HCT116 (cell line): ENCODE data around the gene APOL6. TPM values are rescaled to one million over a fixed set of nuclear protein-coding genes. Genes with fewer than 3 reads are reported as not detected.
"Not testable (repeated sequence)": the region's sequence is repeated elsewhere in the genome, so short reads cannot be mapped to it uniquely, and the experiment has no call there.

Experiments
- ATAC-seq: fragments of 200-7000 bp; cut with Tn5 transposase; 2 replicates; pipeline ENCODE4 v1.9.1; 2020; ENCODE audit warnings: mild to moderate bottlenecking, moderate library complexity
- BruUV-seq: library from RNA; stranded (reverse); fragments of 400-500 nt; replicated peaks from 2 replicates; lab custom pipeline; 2021; lab: Mats Ljungman, UMichigan
- CTCF ChIA-PET: fragments of 300-600 bp; sonication (Branson Sonifier 250); formaldehyde crosslinking; loops from one replicate; lab custom pipeline; 2021; ENCODE audit warnings: antibody characterized with exemption; lab: Charles Lee
- POLR2A ChIA-PET: fragments of 300-600, 350-600 bp; sonication (Branson Sonifier 250); formaldehyde crosslinking; loops from one replicate; lab custom pipeline; 2021; ENCODE audit warnings: antibody characterized with exemption; lab: Charles Lee
- RAD21 ChIA-PET, 2 experiments: fragments of 300-600 bp; sonication (Branson Sonifier 250); formaldehyde crosslinking; loops; one replicate each; lab custom pipeline; 2023; ENCODE audit warnings: low total read pairs in 2 of 2; ENCODE audit not compliant: uncharacterized antibody in 2 of 2, unreplicated experiment in 2 of 2, low non-redundant PET in 1 of 2; lab: Charles Lee
- DNase-seq: peaks from one replicate; pipeline ENCODE4 v3.0.0-alpha.2; 2010; ENCODE audit warnings: low read depth, low spot score
- H2AFZ ChIP-seq: fragments of 200-600 bp; shearing (Covaris generic), sonication (generic); 2 replicates; pipeline ENCODE4 v1.6.1; 2017; ENCODE audit warnings: low read depth, mixed run types, mixed read lengths, antibody characterized with exemption, low read length; ENCODE audit not compliant: poor library complexity, severe bottlenecking
- H3K27ac ChIP-seq: 2 replicates; pipeline ENCODE4 v1.5.1; 2012; ENCODE audit warnings: low read depth, low read length
- H3K27me3 ChIP-seq: fragments of 200-600 bp; sonication (generic); 2 replicates; pipeline ENCODE4 v1.6.1; 2016; ENCODE audit warnings: mixed run types, low read length, mixed read lengths; ENCODE audit not compliant: insufficient read depth
- H3K36me3 ChIP-seq, 2 experiments: fragments of 200-500 bp in 1 of 2; fragments of 200-600 bp in 1 of 2; sonication (Bioruptor generic) in 1 of 2; sonication (generic) in 1 of 2; 2 replicates each; pipeline versions ENCODE4 v1.5.1 to v1.6.1; 2014 to 2016; ENCODE audit warnings: low read length in 2 of 2, inconsistent platforms in 1 of 2, mixed read lengths in 1 of 2, mixed run types in 1 of 2; ENCODE audit not compliant: insufficient read depth in 2 of 2, control insufficient read depth in 1 of 2
- H3K4me1 ChIP-seq, 2 experiments: fragments of 200-600 bp in 1 of 2; sonication (generic) in 1 of 2; 2 replicates each; pipeline versions ENCODE4 v1.5.1 to v1.6.1; 2012 to 2017; ENCODE audit warnings: low read length in 2 of 2, inconsistent platforms in 1 of 2, mild to moderate bottlenecking in 1 of 2, mixed read lengths in 1 of 2, mixed run types in 1 of 2, moderate library complexity in 1 of 2; ENCODE audit not compliant: insufficient read depth in 2 of 2, control insufficient read depth in 1 of 2
- H3K4me2 ChIP-seq: fragments of 200-600 bp; sonication (generic); 2 replicates; pipeline ENCODE4 v1.6.1; 2017; ENCODE audit warnings: mixed run types, low read length, mixed read lengths
- H3K4me3 ChIP-seq, 2 experiments: fragments of 200-600 bp in 1 of 2; sonication (generic) in 1 of 2; replicated peaks in 1 of 2; 2 replicates each; pipeline ENCODE4 v1.5.1; 2011 to 2016; ENCODE audit warnings: low read length in 2 of 2, control low read depth in 1 of 2, low read depth in 1 of 2, mild to moderate bottlenecking in 1 of 2, mixed read lengths in 1 of 2, mixed run types in 1 of 2
- H3K79me2 ChIP-seq: fragments of 200-600 bp; sonication (generic); 2 replicates; pipeline ENCODE4 v1.6.1; 2017; ENCODE audit warnings: mild to moderate bottlenecking, mixed run types, low read length, moderate library complexity, mixed read lengths; ENCODE audit not compliant: insufficient read depth
- H3K9ac ChIP-seq: fragments of 200-600 bp; sonication (generic); 2 replicates; pipeline ENCODE4 v1.6.1; 2016; ENCODE audit warnings: low read length, mixed read lengths
- H3K9me2 ChIP-seq: fragments of 200-600 bp; sonication (generic), shearing (Covaris generic); 2 replicates; pipeline ENCODE4 v1.6.1; 2017; ENCODE audit warnings: mixed run types, mild to moderate bottlenecking, moderate library complexity; ENCODE audit not compliant: insufficient read depth
- H3K9me3 ChIP-seq, 2 experiments: fragments of 200-500 bp in 1 of 2; fragments of 200-600 bp in 1 of 2; sonication (Bioruptor generic) in 1 of 2; sonication (generic) in 1 of 2; 2 replicates each; pipeline ENCODE4 v1.6.1; 2014 to 2017; ENCODE audit warnings: low read length in 2 of 2, mixed read lengths in 2 of 2, inconsistent platforms in 1 of 2, low read depth in 1 of 2, mild to moderate bottlenecking in 1 of 2, mixed run types in 1 of 2, moderate library complexity in 1 of 2; ENCODE audit not compliant: control insufficient read depth in 1 of 2, insufficient read depth in 1 of 2
- H4K20me1 ChIP-seq: fragments of 200-600 bp; sonication (generic), shearing (Covaris generic); 2 replicates; pipeline ENCODE4 v1.6.1; 2017; ENCODE audit warnings: mixed run types, mild to moderate bottlenecking, moderate library complexity; ENCODE audit not compliant: insufficient read depth
- CBX3 ChIP-seq: IDR thresholded peaks from 2 replicates; pipeline ENCODE4 v1.6.1; 2012; ENCODE audit warnings: low read depth
- EGR1 ChIP-seq: IDR thresholded peaks from 2 replicates; pipeline ENCODE4 v1.6.1; 2012; ENCODE audit warnings: low read depth
- ELF1 ChIP-seq: IDR thresholded peaks from 2 replicates; pipeline ENCODE4 v1.6.1; 2012; ENCODE audit warnings: low read depth, borderline replicate concordance
- EZH2 ChIP-seq: fragments of 200-600 bp; sonication (generic); IDR thresholded peaks from 2 replicates; pipeline ENCODE4 v1.6.1; 2017; ENCODE audit warnings: antibody characterized with exemption, mixed run types
- POLR2A ChIP-seq: IDR thresholded peaks from 2 replicates; pipeline ENCODE4 v1.7.0; 2011; ENCODE audit warnings: borderline replicate concordance; ENCODE audit not compliant: insufficient read depth, insufficient read length; ENCODE audit errors: extremely low read depth
- POLR2AphosphoS5 ChIP-seq: IDR thresholded peaks from 2 replicates; pipeline ENCODE4 v1.6.1; 2011; ENCODE audit warnings: mild to moderate bottlenecking, low read depth, low read length, moderate library complexity
- RAD21 ChIP-seq: IDR thresholded peaks from 2 replicates; pipeline ENCODE4 v1.6.1; 2012; ENCODE audit warnings: low read depth, mild to moderate bottlenecking
- SIN3A ChIP-seq: IDR thresholded peaks from 2 replicates; pipeline ENCODE4 v1.6.1; 2012; ENCODE audit warnings: low read depth
- TCF7L2 ChIP-seq: IDR thresholded peaks from 2 replicates; pipeline ENCODE4 v1.7.0; 2011; ENCODE audit warnings: borderline replicate concordance, inconsistent platforms; ENCODE audit not compliant: insufficient read depth, insufficient read length; ENCODE audit errors: extremely low read depth
- YY1 ChIP-seq: IDR thresholded peaks from 2 replicates; pipeline ENCODE4 v1.6.1; 2011; ENCODE audit warnings: low read length, low read depth, moderate library complexity, mild to moderate bottlenecking; ENCODE audit not compliant: insufficient replicate concordance; ENCODE audit errors: extremely low read depth
- ZNF274 ChIP-seq: fragments of 200-500 bp; sonication (Bioruptor generic); IDR thresholded peaks from 2 replicates; pipeline ENCODE4 v1.6.1; 2014; ENCODE audit warnings: mild to moderate bottlenecking, low read depth, low read length, inconsistent platforms
- intact Hi-C: fragments of 100-400 bp; cut with micrococcal nuclease; formaldehyde crosslinking; loops from 2 replicates; pipeline ENCODE4 v1.10.0; 2022
- total RNA-seq: library from RNA; stranded (reverse); gene quantifications from one replicate; pipeline ENCODE4 v1.2.1, GENCODE V29; 2021; ENCODE audit not compliant: unreplicated experiment
- TF ChIP-seq, protein P1 (sequence below): IDR thresholded peaks from 2 replicates; pipeline ENCODE4 v1.6.1; 2012
- TF ChIP-seq, protein P2 (sequence below): IDR thresholded peaks from 2 replicates; pipeline ENCODE4 v1.6.1; 2011; ENCODE audit warnings: mild to moderate bottlenecking, low read length, moderate library complexity; ENCODE audit not compliant: insufficient replicate concordance; ENCODE audit errors: extremely low read depth

Gene APOL6
- total RNA-seq, 1 experiment from 2014 or later: 0.84 TPM

DNA sequence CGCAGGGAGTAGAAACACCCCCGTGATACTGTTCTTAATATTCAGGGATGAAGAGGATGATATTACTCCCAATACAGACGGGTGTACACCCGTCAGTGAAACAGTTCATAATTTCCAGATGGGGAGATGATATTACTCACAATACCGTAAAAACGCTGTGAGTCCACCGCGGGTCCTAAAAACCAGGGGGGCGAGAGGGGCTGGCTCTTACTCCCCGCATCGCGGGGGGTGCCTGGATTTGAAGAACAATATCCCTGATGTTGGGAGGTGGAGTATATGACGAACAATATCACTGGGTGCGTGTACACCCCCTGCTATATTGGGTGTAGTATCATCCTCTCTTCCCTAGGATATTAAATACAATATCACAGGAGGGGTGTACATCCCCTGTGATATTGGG is 48.9 kb downstream of the APOL6 start:
- intact Hi-C loops: no loop called here
- H3K4me3 ChIP-seq: no peak overlapping the region
- no peak for ATAC-seq
- DNase-seq: no peak
- H3K9ac ChIP-seq: no peak overlapping the region
- H3K27ac ChIP-seq: no peak overlapping the region
- no peaks in the 10 kb centered on the region for H3K79me2 ChIP-seq
- ChIA-PET CTCF (no interaction called here), RAD21 (no interaction called here), POLR2A (no interaction called here)
- no peak overlapping the region for H2AFZ ChIP-seq
- H4K20me1 ChIP-seq: no peaks in the 10 kb centered on the region
- H3K9me3 ChIP-seq: no peaks in the 10 kb centered on the region
- no peak for TF ChIP-seq POLR2AphosphoS5
- TF ChIP-seq CBX3: no peak
- no peak for TF ChIP-seq YY1
- TF ChIP-seq, protein P1, sequence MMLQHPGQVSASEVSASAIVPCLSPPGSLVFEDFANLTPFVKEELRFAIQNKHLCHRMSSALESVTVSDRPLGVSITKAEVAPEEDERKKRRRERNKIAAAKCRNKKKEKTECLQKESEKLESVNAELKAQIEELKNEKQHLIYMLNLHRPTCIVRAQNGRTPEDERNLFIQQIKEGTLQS: no peak
- no peak for TF ChIP-seq SIN3A
- no peak for TF ChIP-seq POLR2A
- TF ChIP-seq, protein P2, sequence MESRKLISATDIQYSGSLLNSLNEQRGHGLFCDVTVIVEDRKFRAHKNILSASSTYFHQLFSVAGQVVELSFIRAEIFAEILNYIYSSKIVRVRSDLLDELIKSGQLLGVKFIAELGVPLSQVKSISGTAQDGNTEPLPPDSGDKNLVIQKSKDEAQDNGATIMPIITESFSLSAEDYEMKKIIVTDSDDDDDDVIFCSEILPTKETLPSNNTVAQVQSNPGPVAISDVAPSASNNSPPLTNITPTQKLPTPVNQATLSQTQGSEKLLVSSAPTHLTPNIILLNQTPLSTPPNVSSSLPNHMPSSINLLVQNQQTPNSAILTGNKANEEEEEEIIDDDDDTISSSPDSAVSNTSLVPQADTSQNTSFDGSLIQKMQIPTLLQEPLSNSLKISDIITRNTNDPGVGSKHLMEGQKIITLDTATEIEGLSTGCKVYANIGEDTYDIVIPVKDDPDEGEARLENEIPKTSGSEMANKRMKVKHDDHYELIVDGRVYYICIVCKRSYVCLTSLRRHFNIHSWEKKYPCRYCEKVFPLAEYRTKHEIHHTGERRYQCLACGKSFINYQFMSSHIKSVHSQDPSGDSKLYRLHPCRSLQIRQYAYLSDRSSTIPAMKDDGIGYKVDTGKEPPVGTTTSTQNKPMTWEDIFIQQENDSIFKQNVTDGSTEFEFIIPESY: no peak
- no peak for TF ChIP-seq EGR1
- TF ChIP-seq TCF7L2: no peak
- no peak for TF ChIP-seq ELF1
- no peak for TF ChIP-seq ZNF274
- no peak for TF ChIP-seq EZH2
- no peak for TF ChIP-seq RAD21
- H3K9me2 ChIP-seq: no peaks in the 10 kb centered on the region
- BruUV-seq: no TSS peak
- no peaks in the 10 kb centered on the region for H3K27me3 ChIP-seq
- H3K4me2 ChIP-seq: no peak overlapping the region
- no peaks in the 10 kb centered on the region for H3K36me3 ChIP-seq
- H3K4me1 ChIP-seq: no peaks in the 10 kb centered on the region

DNA sequence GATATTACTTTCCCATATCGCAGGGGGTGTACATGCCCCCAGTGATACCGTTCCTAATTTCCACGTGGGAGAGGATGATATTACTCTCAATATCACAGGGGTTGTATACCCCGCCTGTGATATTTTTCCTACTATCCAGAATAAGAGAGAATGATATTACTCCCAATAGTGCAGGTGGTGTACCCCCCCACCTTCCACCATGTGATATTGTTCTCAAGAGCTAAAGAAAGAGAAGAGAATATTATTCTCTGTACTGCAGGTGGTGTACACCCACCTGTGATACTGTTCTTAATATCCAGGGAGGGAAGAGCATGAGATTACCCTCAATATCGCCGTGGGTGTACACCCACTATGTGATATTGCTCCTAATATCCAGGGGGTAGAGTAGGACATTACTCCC is 51.6 kb downstream of the APOL6 start:
- not testable (repeated sequence) for BruUV-seq, H3K9me2 ChIP-seq

More for the DNA sequence above, 51.6 kb downstream of the APOL6 start:
- H3K4me3 ChIP-seq, ATAC-seq, H3K27ac ChIP-seq, DNase-seq, H4K20me1 ChIP-seq, RAD21 ChIA-PET, H3K4me1 ChIP-seq, H3K79me2 ChIP-seq, H3K27me3 ChIP-seq, POLR2A ChIA-PET, H3K36me3 ChIP-seq, CTCF ChIA-PET, intact Hi-C loops, H3K9ac ChIP-seq, H3K4me2 ChIP-seq, H3K9me3 ChIP-seq, H2AFZ ChIP-seq: not testable (repeated sequence)
